Measurements from ENCODE around the gene SPRING1. TPM values are rescaled to one million over a fixed set of nuclear protein-coding genes. Genes with fewer than 3 reads are reported as not detected.

SPRING1 gene
- total RNA-seq, 4 donors from 2014 or later = 18.6 to 25.3 (median 20.3) TPM

DNA sequence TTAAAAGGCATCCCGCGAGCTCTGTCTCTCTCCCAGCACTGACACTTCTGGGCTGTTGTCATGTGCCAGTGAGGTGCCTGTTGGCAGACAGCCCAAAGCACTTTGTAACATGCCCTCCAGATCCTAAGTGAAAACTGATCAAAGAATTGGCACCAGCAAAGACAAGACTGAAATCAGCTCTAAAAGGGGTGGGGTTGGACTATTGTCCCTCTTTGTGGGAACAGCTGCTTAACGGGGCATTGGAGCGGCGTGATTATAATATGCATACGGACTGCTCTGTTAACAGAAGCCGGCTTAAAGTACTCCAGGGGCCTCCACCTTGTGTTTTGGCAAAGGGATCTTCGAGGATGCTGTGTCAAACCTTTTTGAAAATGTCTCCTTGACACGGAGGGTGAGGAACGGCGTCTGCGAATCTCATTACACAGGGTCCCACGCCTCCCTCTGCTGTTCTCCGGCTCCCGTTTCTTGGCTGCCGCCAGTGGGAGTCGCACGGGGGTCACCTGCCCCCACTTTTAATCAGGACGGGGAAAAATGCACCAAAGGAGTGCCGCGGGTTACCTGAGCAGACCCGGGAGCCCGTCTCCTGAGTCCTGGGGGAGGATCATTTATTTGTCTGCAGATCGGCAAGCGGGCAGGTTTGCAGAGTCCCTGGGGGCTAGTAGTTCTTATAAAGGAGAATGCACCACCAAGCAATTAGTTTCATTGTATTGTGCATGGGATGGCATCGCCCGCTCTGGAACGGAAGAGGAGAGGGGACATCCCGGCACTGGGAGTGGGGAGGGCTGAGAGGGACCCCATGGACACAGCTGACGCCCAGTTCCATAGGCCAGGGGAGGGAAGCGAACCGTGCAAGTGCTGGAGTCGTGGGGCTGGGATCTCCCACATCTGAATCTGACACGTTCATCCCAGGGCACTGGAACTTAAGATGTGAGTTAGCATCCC lies 44.3 kb downstream of the SPRING1 start:
- no peak for TF ChIP-seq POLR2A (IDR thresholded peaks at IDR 0.05)
- TF ChIP-seq, protein P1, sequence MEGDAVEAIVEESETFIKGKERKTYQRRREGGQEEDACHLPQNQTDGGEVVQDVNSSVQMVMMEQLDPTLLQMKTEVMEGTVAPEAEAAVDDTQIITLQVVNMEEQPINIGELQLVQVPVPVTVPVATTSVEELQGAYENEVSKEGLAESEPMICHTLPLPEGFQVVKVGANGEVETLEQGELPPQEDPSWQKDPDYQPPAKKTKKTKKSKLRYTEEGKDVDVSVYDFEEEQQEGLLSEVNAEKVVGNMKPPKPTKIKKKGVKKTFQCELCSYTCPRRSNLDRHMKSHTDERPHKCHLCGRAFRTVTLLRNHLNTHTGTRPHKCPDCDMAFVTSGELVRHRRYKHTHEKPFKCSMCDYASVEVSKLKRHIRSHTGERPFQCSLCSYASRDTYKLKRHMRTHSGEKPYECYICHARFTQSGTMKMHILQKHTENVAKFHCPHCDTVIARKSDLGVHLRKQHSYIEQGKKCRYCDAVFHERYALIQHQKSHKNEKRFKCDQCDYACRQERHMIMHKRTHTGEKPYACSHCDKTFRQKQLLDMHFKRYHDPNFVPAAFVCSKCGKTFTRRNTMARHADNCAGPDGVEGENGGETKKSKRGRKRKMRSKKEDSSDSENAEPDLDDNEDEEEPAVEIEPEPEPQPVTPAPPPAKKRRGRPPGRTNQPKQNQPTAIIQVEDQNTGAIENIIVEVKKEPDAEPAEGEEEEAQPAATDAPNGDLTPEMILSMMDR (IDR thresholded peaks at IDR 0.05) = no peak
- no peak overlapping the region for H3K4me3 ChIP-seq (ENCODE audit: low read depth, poor library complexity, severe bottlenecking)
- 17 to 25% methylated on average over 34 of the region's 34 CpGs for WGBS, 2 donors
- intact Hi-C loops (cut with DNase I; ENCODE audit: low total_unique reads) = no loop called here
- DNase-seq (ENCODE audit: low spot score in 2 of 2) = peak in 1 of 2 donors; percentile 80

DNA sequence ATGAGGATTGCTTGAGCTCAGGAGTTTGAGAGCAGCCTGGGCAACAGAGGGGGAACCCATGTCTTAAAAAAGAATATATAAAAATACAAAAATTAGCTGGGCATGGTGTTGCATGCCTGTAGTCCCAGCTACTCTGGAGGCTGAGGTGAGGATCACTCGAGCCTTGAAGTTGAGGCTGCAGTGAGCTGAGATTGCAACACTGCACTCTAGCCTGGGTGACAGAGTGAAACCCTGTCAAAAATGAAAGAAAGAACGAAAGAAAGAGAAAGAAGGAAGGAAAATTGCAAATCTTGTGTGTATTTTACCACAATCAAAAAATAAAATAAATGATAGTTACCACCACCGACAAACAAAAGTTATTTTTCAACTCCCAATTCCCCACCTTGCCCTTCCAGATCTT lies 45.3 kb downstream of the SPRING1 start:
- TF ChIP-seq, protein P1 (IDR thresholded peaks at IDR 0.05) = no peak
- no peak for TF ChIP-seq POLR2A (IDR thresholded peaks at IDR 0.05)
- 74 to 80% methylated on average over 3 of the region's 3 CpGs for WGBS, 2 donors
- intact Hi-C loops (cut with DNase I; ENCODE audit: low total_unique reads) = no loop called here
- H3K4me3 ChIP-seq (ENCODE audit: low read depth, poor library complexity, severe bottlenecking) = no peak overlapping the region
- DNase-seq (ENCODE audit: low spot score in 2 of 2) = peak in 1 of 2 donors; percentile 6

DNA sequence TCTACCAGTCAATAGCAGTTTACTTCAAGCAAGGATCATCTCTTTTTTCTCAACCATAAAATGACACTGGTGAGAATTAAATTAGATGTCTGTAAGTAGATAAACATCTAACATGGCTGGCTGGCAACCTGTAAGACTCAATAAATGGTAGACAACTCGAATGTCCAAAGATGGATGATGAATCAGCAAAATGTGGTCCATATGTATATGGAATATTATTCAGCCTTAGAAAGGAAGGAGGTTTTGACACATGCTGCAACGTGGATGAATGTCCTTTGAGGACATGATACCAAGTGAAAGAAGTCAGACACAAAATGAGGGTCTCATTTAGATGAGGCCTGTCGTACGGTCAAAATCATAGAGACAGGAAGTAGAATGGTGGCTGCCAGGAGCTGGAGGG lies 46.2 kb downstream of the SPRING1 start:
- DNase-seq (ENCODE audit: low spot score in 2 of 2) = no peak
- intact Hi-C loops (cut with DNase I; ENCODE audit: low total_unique reads) = no loop called here
- H3K4me3 ChIP-seq (ENCODE audit: low read depth, poor library complexity, severe bottlenecking) = no peak overlapping the region
- WGBS, 2 donors = 78 to 85% methylated on average over 4 of the region's 4 CpGs
- no peak for TF ChIP-seq POLR2A (IDR thresholded peaks at IDR 0.05)
- TF ChIP-seq, protein P1 (IDR thresholded peaks at IDR 0.05) = no peak

DNA sequence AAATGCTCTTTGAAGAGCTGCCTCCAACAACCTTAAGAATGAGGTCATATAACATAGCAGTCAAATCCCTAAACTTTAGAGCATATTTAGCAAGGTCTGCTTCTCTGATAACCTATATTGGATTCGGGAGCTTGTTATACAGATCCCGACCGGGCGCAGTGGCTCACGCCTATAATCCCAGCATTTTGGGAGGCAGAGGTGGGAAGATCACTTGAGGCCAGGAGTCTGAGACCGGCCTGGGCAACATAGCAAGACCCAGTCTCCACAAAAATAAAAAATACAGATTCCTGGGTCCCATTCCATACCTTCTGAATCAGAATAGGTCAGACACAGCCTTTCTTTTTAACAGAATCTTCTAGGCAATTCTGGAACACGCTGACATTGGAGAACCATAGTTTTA lies 46.7 kb downstream of the SPRING1 start:
- intact Hi-C loops (cut with DNase I; ENCODE audit: low total_unique reads) = no loop called here
- WGBS, 2 donors = 93 to 97% methylated on average over 7 of the region's 7 CpGs
- peak in 1 of 2 donors; percentile 18 for DNase-seq (ENCODE audit: low spot score in 2 of 2)
- TF ChIP-seq, protein P1 (IDR thresholded peaks at IDR 0.05) = no peak
- no peak for TF ChIP-seq POLR2A (IDR thresholded peaks at IDR 0.05)
- H3K4me3 ChIP-seq (ENCODE audit: low read depth, poor library complexity, severe bottlenecking) = no peak overlapping the region

DNA sequence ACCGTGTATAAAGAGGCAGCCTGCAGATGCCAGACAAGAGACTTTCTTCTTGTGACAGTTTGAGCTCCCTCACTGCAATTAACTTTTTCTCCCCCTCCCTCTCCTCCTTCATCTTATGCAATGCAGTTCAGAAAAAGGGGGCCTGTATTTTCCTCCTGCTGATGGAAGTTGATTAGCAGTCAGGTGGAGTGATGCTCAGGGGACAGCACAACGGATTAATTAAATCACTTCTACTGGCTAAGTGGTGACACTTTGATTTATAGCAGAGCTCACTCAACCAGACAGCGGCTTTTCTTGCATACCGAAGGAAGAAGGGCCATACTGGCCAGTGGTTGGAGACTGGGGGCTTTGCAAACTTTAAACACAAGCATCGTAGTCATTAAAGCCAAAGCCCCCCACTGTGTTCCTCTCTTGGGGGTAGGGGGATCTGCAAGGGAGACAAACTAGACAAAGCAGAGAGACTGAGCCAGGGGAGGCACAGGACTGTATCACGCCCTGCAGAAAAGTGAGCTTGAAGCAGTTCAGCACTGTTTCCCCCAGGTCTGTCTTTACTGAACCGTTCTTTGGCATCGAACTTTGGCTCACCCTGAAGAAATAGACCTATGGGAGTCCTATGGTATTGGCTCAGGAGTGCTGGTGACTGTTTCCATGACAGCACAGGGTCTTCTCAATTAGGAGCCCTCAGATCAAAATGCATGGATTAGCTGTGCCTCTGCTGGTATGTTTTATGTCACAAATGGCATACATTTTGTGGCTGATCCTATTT lies 47.7 kb downstream of the SPRING1 start:
- WGBS, 2 donors = 72% methylated on average over 8 of the region's 8 CpGs
- DNase-seq (ENCODE audit: low spot score in 2 of 2) = peak in 1 of 2 donors; percentile 37
- intact Hi-C loops (cut with DNase I; ENCODE audit: low total_unique reads) = no loop called here
- no peak for TF ChIP-seq POLR2A (IDR thresholded peaks at IDR 0.05)
- TF ChIP-seq, protein P1 (IDR thresholded peaks at IDR 0.05) = no peak
- H3K4me3 ChIP-seq (ENCODE audit: low read depth, poor library complexity, severe bottlenecking) = no peak overlapping the region
